Activated CD8-positive, alpha-beta T cell treated with anti-CD3 and anti-CD28 coated beads for 36 hours (primary cell): Measurements from ENCODE around the gene KLHDC1. TPM values are rescaled to one million over a fixed set of nuclear protein-coding genes. Genes with fewer than 3 reads are reported as not detected.

Source experiments
- ATAC-seq: fragments of 200-7000 bp; cut with Tn5 transposase; one replicate; pipeline ENCODE4 v1.10.0; 2021; ENCODE audit warnings: mild to moderate bottlenecking, moderate library complexity
- CTCF ChIA-PET: fragments of 350-600 bp; sonication (Branson Sonifier 250); formaldehyde crosslinking; loops from one replicate; lab custom pipeline; 2021; ENCODE audit warnings: antibody characterized with exemption; lab: Charles Lee
- POLR2A ChIA-PET: fragments of 350-600 bp; sonication (Branson Sonifier 250); formaldehyde crosslinking; loops from one replicate; lab custom pipeline; 2021; ENCODE audit warnings: antibody characterized with exemption; lab: Charles Lee
- DNase-seq: peaks from one replicate; pipeline ENCODE4 v3.0.0-alpha.2; 2020
- H3K27ac Mint-ChIP-seq: one replicate; pipeline ENCODE4 v1.8.0; 2021; ENCODE audit warnings: mild to moderate bottlenecking, mixed read lengths
- H3K27me3 Mint-ChIP-seq: one replicate; pipeline ENCODE4 v1.8.0; 2021; ENCODE audit warnings: mixed read lengths
- H3K36me3 Mint-ChIP-seq: one replicate; pipeline ENCODE4 v1.8.0; 2021; ENCODE audit warnings: low read depth, mixed read lengths
- H3K4me1 Mint-ChIP-seq: one replicate; pipeline ENCODE4 v1.8.0; 2021; ENCODE audit warnings: low read depth, mixed read lengths
- H3K4me3 Mint-ChIP-seq: one replicate; pipeline ENCODE4 v1.8.0; 2021; ENCODE audit warnings: mild to moderate bottlenecking, moderate library complexity, mixed read lengths
- H3K9me3 Mint-ChIP-seq: one replicate; pipeline ENCODE4 v1.8.0; 2021; ENCODE audit warnings: mixed read lengths
- CTCF ChIP-seq: fragments of 200-600 bp; IDR thresholded peaks from one replicate; pipeline ENCODE4 v1.8.0; 2022; ENCODE audit warnings: antibody characterized with exemption, mild to moderate bottlenecking
- intact Hi-C: fragments of 100-400 bp; cut with micrococcal nuclease; formaldehyde crosslinking; loops from one replicate; pipeline ENCODE4 v1.10.0; 2022
- total RNA-seq, 2 experiments: library from RNA; stranded (reverse); gene quantifications; one replicate each; pipeline ENCODE4 v1.2.3, GENCODE V29; 2021

KLHDC1 gene
- total RNA-seq, 2 experiments from 2014 or later = 0.98 to 1.2 TPM

GRCh38 chr14:49659526-49660455, 33.1 kb upstream of the KLHDC1 start:
- H3K4me3 Mint-ChIP-seq = no peak overlapping the region
- intact Hi-C loops = no loop called here
- H3K9me3 Mint-ChIP-seq = no peaks in the 10 kb centered on the region
- peaks cover 11% of the 10 kb centered on the region for H3K36me3 Mint-ChIP-seq
- ATAC-seq = no peak
- POLR2A ChIA-PET = no interaction called here
- CTCF ChIA-PET = interaction anchor here (1.3 kb wide), 1 partner anchor 11 kb away, joined by 3 read pairs; no protein-coding TSS in a partner anchor
- H3K4me1 Mint-ChIP-seq = no peaks in the 10 kb centered on the region
- no peaks in the 10 kb centered on the region for H3K27me3 Mint-ChIP-seq
- no peak overlapping the region for H3K27ac Mint-ChIP-seq
- no peak for DNase-seq
- no peak for TF ChIP-seq CTCF

- TF ChIP-seq CTCF = no peak
- ATAC-seq (no peak), DNase-seq (no peak)
- no peaks in the 10 kb centered on the region for H3K4me1 Mint-ChIP-seq
- H3K27me3 Mint-ChIP-seq = no peaks in the 10 kb centered on the region
- POLR2A ChIA-PET = interaction anchor here (0.8 kb wide), 1 partner anchor 15 kb away, joined by 6 read pairs; no protein-coding TSS in a partner anchor
- H3K9me3 Mint-ChIP-seq = no peaks in the 10 kb centered on the region
- intact Hi-C loops = no loop called here
- no peak overlapping the region for H3K4me3 Mint-ChIP-seq
- peaks cover 52% of the 10 kb centered on the region for H3K36me3 Mint-ChIP-seq
- CTCF ChIA-PET = no interaction called here
- H3K27ac Mint-ChIP-seq = no peak overlapping the region
Measured at GRCh38 chr14:49670475-49670874, 22.4 kb upstream of the KLHDC1 start.

GRCh38 chr14:49673586-49673985, 19.3 kb upstream of the KLHDC1 start:
- TF ChIP-seq CTCF = no peak
- Mint-ChIP-seq H3K27ac (no peak overlapping the region), H3K9me3 (no peaks in the 10 kb centered on the region)

GRCh38 chr14:49677643-49678042, 15.3 kb upstream of the KLHDC1 start:
- Mint-ChIP-seq H3K36me3 (peaks cover 66% of the 10 kb centered on the region), H3K4me3 (no peak overlapping the region), H3K9me3 (no peaks in the 10 kb centered on the region), H3K27ac (no peak overlapping the region), H3K4me1 (peaks cover 7% of the 10 kb centered on the region), H3K27me3 (no peaks in the 10 kb centered on the region)
- no peak for ATAC-seq
- DNase-seq = no peak
- intact Hi-C loops = no loop called here
- ChIA-PET POLR2A (interaction anchor here (1.2 to 1.3 kb wide), 2 partner anchors 38 to 90 kb away, joined by 3 to 4 read pairs; no protein-coding TSS in a partner anchor), CTCF (interaction anchor here (0.9 to 1.3 kb wide), 3 partner anchors 15 to 57 kb away, joined by 3 read pairs; partner anchors contain the start of genes MGAT2 and RPL36AL)
- no peak for TF ChIP-seq CTCF

More at GRCh38 chr14:49673586-49673985, 19.3 kb upstream of the KLHDC1 start:
- CTCF ChIA-PET = interaction anchor here (0.6 kb wide), 1 partner anchor 76 kb away, joined by 3 read pairs; no protein-coding TSS in a partner anchor
- ATAC-seq (no peak), DNase-seq (no peak)
- H3K4me3 Mint-ChIP-seq = no peak overlapping the region
- intact Hi-C loops = no loop called here
- POLR2A ChIA-PET = no interaction called here
- H3K36me3 Mint-ChIP-seq = peaks cover 56% of the 10 kb centered on the region
- no peaks in the 10 kb centered on the region for H3K27me3 Mint-ChIP-seq
- H3K4me1 Mint-ChIP-seq = no peaks in the 10 kb centered on the region

GRCh38 chr14:49679271-49679670, 13.6 kb upstream of the KLHDC1 start:
- Mint-ChIP-seq H3K27ac (no peak overlapping the region), H3K36me3 (peaks cover 60% of the 10 kb centered on the region), H3K27me3 (no peaks in the 10 kb centered on the region), H3K4me3 (no peak overlapping the region), H3K9me3 (no peaks in the 10 kb centered on the region), H3K4me1 (peaks cover 7% of the 10 kb centered on the region)
- DNase-seq = no peak
- CTCF ChIA-PET = no interaction called here
- ATAC-seq = no peak
- POLR2A ChIA-PET = no interaction called here
- intact Hi-C loops = no loop called here
- TF ChIP-seq CTCF = no peak
